Gastroesophageal sphincter (tissue), 3 donors: ENCODE results near the gene FGF14.

Experiments
- EP300 ChIP-seq: sonication (generic); formaldehyde crosslinking; IDR thresholded peaks from one replicate; pipeline ENCODE4 v1.6.1; 2017; ENCODE audit warnings: antibody characterized with exemption, mild to moderate bottlenecking
- POLR2AphosphoS5 ChIP-seq: sonication (generic); formaldehyde crosslinking; IDR thresholded peaks from one replicate; pipeline ENCODE4 v1.6.1; 2017; ENCODE audit warnings: antibody characterized with exemption
- TF ChIP-seq, protein P1 (sequence below), 4 experiments: fragments of 200-600 bp in 2 of 4; fragments of 450-650 bp in 2 of 4; sonication (generic) in 1 of 4; IDR thresholded peaks; one replicate each; pipeline ENCODE4 v1.5.1; 2017 to 2019; ENCODE audit warnings: antibody characterized with exemption in 4 of 4, mild to moderate bottlenecking in 2 of 4, moderate library complexity in 2 of 4

DNA sequence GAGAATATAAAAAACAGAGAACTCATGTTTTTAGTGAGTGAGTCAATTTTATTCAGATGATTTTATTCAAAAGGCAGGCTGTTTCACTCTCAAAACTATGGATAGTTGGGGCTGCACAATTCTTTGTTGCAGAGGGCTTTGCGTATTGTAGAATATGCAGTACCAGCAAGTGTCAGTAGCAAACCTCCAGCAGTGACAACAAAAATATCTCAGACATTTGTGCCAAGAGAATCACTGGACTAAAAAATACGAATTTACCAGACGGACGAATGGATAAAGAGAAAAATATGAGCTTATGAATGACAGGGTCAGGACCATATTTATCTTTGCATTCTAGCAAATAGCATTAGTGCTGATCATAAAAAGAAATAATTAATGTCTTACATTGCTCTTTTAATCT is 359.1 kb downstream of the FGF14 start:
- TF ChIP-seq, protein P1, sequence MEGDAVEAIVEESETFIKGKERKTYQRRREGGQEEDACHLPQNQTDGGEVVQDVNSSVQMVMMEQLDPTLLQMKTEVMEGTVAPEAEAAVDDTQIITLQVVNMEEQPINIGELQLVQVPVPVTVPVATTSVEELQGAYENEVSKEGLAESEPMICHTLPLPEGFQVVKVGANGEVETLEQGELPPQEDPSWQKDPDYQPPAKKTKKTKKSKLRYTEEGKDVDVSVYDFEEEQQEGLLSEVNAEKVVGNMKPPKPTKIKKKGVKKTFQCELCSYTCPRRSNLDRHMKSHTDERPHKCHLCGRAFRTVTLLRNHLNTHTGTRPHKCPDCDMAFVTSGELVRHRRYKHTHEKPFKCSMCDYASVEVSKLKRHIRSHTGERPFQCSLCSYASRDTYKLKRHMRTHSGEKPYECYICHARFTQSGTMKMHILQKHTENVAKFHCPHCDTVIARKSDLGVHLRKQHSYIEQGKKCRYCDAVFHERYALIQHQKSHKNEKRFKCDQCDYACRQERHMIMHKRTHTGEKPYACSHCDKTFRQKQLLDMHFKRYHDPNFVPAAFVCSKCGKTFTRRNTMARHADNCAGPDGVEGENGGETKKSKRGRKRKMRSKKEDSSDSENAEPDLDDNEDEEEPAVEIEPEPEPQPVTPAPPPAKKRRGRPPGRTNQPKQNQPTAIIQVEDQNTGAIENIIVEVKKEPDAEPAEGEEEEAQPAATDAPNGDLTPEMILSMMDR (IDR thresholded peaks at IDR 0.05), result no peak
- TF ChIP-seq POLR2AphosphoS5, result no peak
- no peak for TF ChIP-seq EP300
